Gastroesophageal sphincter (tissue), 3 donors: ENCODE data around the gene MTCL1.

ENCODE experiments used
- CTCF ChIP-seq, 4 experiments: fragments of 200-600 bp in 2 of 4; fragments of 450-650 bp in 2 of 4; sonication (generic) in 1 of 4; IDR thresholded peaks; one replicate each; pipeline ENCODE4 v1.5.1; 2017 to 2019; ENCODE audit warnings: antibody characterized with exemption in 4 of 4, mild to moderate bottlenecking in 2 of 4, moderate library complexity in 2 of 4
- EP300 ChIP-seq: sonication (generic); formaldehyde crosslinking; IDR thresholded peaks from one replicate; pipeline ENCODE4 v1.6.1; 2017; ENCODE audit warnings: antibody characterized with exemption, mild to moderate bottlenecking

GRCh38 chr18:8824846-8825245 lies 119.5 kb downstream of the MTCL1 start:
- TF ChIP-seq EP300 (no peak), CTCF (IDR thresholded peaks at IDR 0.05) (no peak)
